T-helper 17 cell (primary cell): ENCODE measurements around the gene GCC2. TPM values are rescaled to one million over a fixed set of nuclear protein-coding genes. Genes with fewer than 3 reads are reported as not detected.

Experiments used
- ATAC-seq: fragments of 150-1000 bp; cut with Tn5 transposase; 2 replicates; pipeline ENCODE4 v1.10.0; 2021; ENCODE audit warnings: mild to moderate bottlenecking, moderate library complexity
- DNase-seq, 3 donors: peaks; one replicate each; pipeline versions ENCODE4 v3.0.0 to v3.0.0-alpha.2; 2020 to 2021
- H3K9me3 ChIP-seq: one replicate; pipeline ENCODE4 v1.7.0; 2013; ENCODE audit warnings: low read length, mild to moderate bottlenecking; ENCODE audit not compliant: control insufficient read depth, poor library complexity, severe bottlenecking
- H3K27ac Mint-ChIP-seq: one replicate; pipeline ENCODE4 v1.8.0; 2022; ENCODE audit warnings: mild to moderate bottlenecking, moderate library complexity, mixed read lengths
- H3K27me3 Mint-ChIP-seq: one replicate; pipeline ENCODE4 v1.8.0; 2022; ENCODE audit warnings: mixed read lengths
- H3K36me3 Mint-ChIP-seq: one replicate; pipeline ENCODE4 v1.8.0; 2022; ENCODE audit warnings: low read depth, mixed read lengths
- H3K4me1 Mint-ChIP-seq: one replicate; pipeline ENCODE4 v1.8.0; 2022; ENCODE audit warnings: mild to moderate bottlenecking, mixed read lengths
- H3K4me3 Mint-ChIP-seq: one replicate; pipeline ENCODE4 v1.8.0; 2022; ENCODE audit warnings: mild to moderate bottlenecking, moderate library complexity, mixed read lengths
- total RNA-seq, 4 donors: library from RNA in 2 of 4; stranded (reverse) in 2 of 4; gene quantifications; one replicate each; pipeline ENCODE4 v1.2.3 and lab custom pipeline; 2022 to 2026

GCC2 gene
- 100 to 1,000 TPM in 1 of 2 donors, 10 to 100 TPM in 1; 81.3 to 105 TPM for total RNA-seq
- total RNA-seq (lab: John Stamatoyannopoulos, UW), result 199 to 204 reads per million in 2 donors

GRCh38 chr2:108448678-108449409 lies at the start of gene GCC2:
TSS of gene GCC2 (plus strand) at chr2:108449206. CDS start at chr2:108449275, 69 bp downstream.
- no peaks in the 10 kb centered on the region for H3K9me3 ChIP-seq
- H3K4me3 Mint-ChIP-seq, result peak within 1 kb of the TSS; percentile 94
- peak within 1 kb of the TSS; percentile 98 for H3K27ac Mint-ChIP-seq
- peak; percentile 92 to 96 (median 94) for DNase-seq
- peaks cover 32% of the 10 kb centered on the region for H3K4me1 Mint-ChIP-seq
- ATAC-seq, result peak; percentile 96
- peaks cover 8% of the 10 kb centered on the region for H3K36me3 Mint-ChIP-seq
- H3K27me3 Mint-ChIP-seq, result no peaks in the 10 kb centered on the region

GRCh38 chr2:108399479-108399878 lies 49.5 kb upstream of the GCC2 start:
- peaks cover 2% of the 10 kb centered on the region for H3K36me3 Mint-ChIP-seq

GRCh38 chr2:108401800-108402199 lies 47.2 kb upstream of the GCC2 start:
- H3K27ac Mint-ChIP-seq, result no peak overlapping the region
- no peaks in the 10 kb centered on the region for H3K4me1 Mint-ChIP-seq
- H3K4me3 Mint-ChIP-seq, result no peak overlapping the region
- ATAC-seq, result no peak
- H3K9me3 ChIP-seq, result peaks cover 3% of the 10 kb centered on the region
- peaks cover 2% of the 10 kb centered on the region for H3K36me3 Mint-ChIP-seq
- DNase-seq, result no peak
- no peaks in the 10 kb centered on the region for H3K27me3 Mint-ChIP-seq

More at GRCh38 chr2:108399479-108399878, 49.5 kb upstream of the GCC2 start:
- H3K27ac Mint-ChIP-seq, result no peak overlapping the region
- no peak overlapping the region for H3K4me3 Mint-ChIP-seq
- ATAC-seq (no peak), DNase-seq (no peak)
- no peaks in the 10 kb centered on the region for H3K27me3 Mint-ChIP-seq
- no peaks in the 10 kb centered on the region for H3K4me1 Mint-ChIP-seq
- peaks cover 3% of the 10 kb centered on the region for H3K9me3 ChIP-seq

- no peaks in the 10 kb centered on the region for H3K36me3 Mint-ChIP-seq
- H3K4me3 Mint-ChIP-seq, result no peak overlapping the region
- no peak overlapping the region for H3K27ac Mint-ChIP-seq
- H3K9me3 ChIP-seq, result peaks cover 3% of the 10 kb centered on the region
- H3K4me1 Mint-ChIP-seq, result no peaks in the 10 kb centered on the region
- no peak for ATAC-seq
- no peak for DNase-seq
- H3K27me3 Mint-ChIP-seq, result peaks cover 9% of the 10 kb centered on the region
These were observed 45.5 kb upstream of the GCC2 start for GRCh38 chr2:108403494-108403893.

GRCh38 chr2:108404784-108405397 lies 44.1 kb upstream of the GCC2 start:
- no peaks in the 10 kb centered on the region for H3K4me1 Mint-ChIP-seq
- no peak overlapping the region for H3K4me3 Mint-ChIP-seq
- peaks cover 19% of the 10 kb centered on the region for H3K27me3 Mint-ChIP-seq
- peaks cover 4% of the 10 kb centered on the region for H3K36me3 Mint-ChIP-seq
- DNase-seq, result no peak
- ATAC-seq, result no peak
- H3K27ac Mint-ChIP-seq, result no peak overlapping the region
- peaks cover 3% of the 10 kb centered on the region for H3K9me3 ChIP-seq

GRCh38 chr2:108407864-108408729 lies 40.9 kb upstream of the GCC2 start:
- Mint-ChIP-seq H3K27me3 (peaks cover 25% of the 10 kb centered on the region), H3K27ac (no peak overlapping the region), H3K4me1 (no peaks in the 10 kb centered on the region), H3K4me3 (no peak overlapping the region), H3K36me3 (peaks cover 4% of the 10 kb centered on the region)
- DNase-seq (no peak), ATAC-seq (no peak)
- no peaks in the 10 kb centered on the region for H3K9me3 ChIP-seq

- H3K4me1 Mint-ChIP-seq, result no peaks in the 10 kb centered on the region
These were observed 39.2 kb upstream of the GCC2 start for GRCh38 chr2:108409768-108410167.

GRCh38 chr2:108412995-108413710 lies 35.9 kb upstream of the GCC2 start:
- DNase-seq, result no peak
- Mint-ChIP-seq H3K4me1 (peaks cover 3% of the 10 kb centered on the region), H3K27ac (no peak overlapping the region), H3K4me3 (no peak overlapping the region), H3K27me3 (peaks cover 19% of the 10 kb centered on the region), H3K36me3 (peaks cover 4% of the 10 kb centered on the region)
- no peak for ATAC-seq
- no peaks in the 10 kb centered on the region for H3K9me3 ChIP-seq

More at GRCh38 chr2:108409768-108410167, 39.2 kb upstream of the GCC2 start:
- H3K9me3 ChIP-seq, result no peaks in the 10 kb centered on the region
- ATAC-seq (no peak), DNase-seq (no peak)
- Mint-ChIP-seq H3K27me3 (peaks cover 25% of the 10 kb centered on the region), H3K4me3 (no peak overlapping the region), H3K36me3 (peaks cover 4% of the 10 kb centered on the region), H3K27ac (no peak overlapping the region)

- peaks cover 14% of the 10 kb centered on the region for H3K27me3 Mint-ChIP-seq
- H3K4me3 Mint-ChIP-seq, result no peak overlapping the region
- ATAC-seq (no peak), DNase-seq (no peak)
- H3K4me1 Mint-ChIP-seq, result peaks cover 3% of the 10 kb centered on the region
- no peak overlapping the region for H3K27ac Mint-ChIP-seq
- peaks cover 4% of the 10 kb centered on the region for H3K36me3 Mint-ChIP-seq
- H3K9me3 ChIP-seq, result no peaks in the 10 kb centered on the region
These were observed 35.3 kb upstream of the GCC2 start for GRCh38 chr2:108413711-108414095.

- DNase-seq (no peak), ATAC-seq (no peak)
- H3K9me3 ChIP-seq, result no peaks in the 10 kb centered on the region
- H3K36me3 Mint-ChIP-seq, result no peaks in the 10 kb centered on the region
- peaks cover 7% of the 10 kb centered on the region for H3K27me3 Mint-ChIP-seq
- peaks cover 3% of the 10 kb centered on the region for H3K4me1 Mint-ChIP-seq
- no peak overlapping the region for H3K27ac Mint-ChIP-seq
- H3K4me3 Mint-ChIP-seq, result no peak overlapping the region
These were observed 34.6 kb upstream of the GCC2 start for GRCh38 chr2:108414256-108414876.

GRCh38 chr2:108414945-108415344 lies 34.1 kb upstream of the GCC2 start:
- ATAC-seq, result no peak
- H3K9me3 ChIP-seq, result no peaks in the 10 kb centered on the region
- peaks cover 6% of the 10 kb centered on the region for H3K27me3 Mint-ChIP-seq
- H3K4me3 Mint-ChIP-seq, result no peak overlapping the region
- H3K36me3 Mint-ChIP-seq, result no peaks in the 10 kb centered on the region
- DNase-seq, result no peak
- peaks cover 3% of the 10 kb centered on the region for H3K4me1 Mint-ChIP-seq
- H3K27ac Mint-ChIP-seq, result no peak overlapping the region

- no peak overlapping the region for H3K27ac Mint-ChIP-seq
- H3K27me3 Mint-ChIP-seq, result no peaks in the 10 kb centered on the region
- no peak for ATAC-seq
- no peak for DNase-seq
- H3K36me3 Mint-ChIP-seq, result no peaks in the 10 kb centered on the region
- H3K4me3 Mint-ChIP-seq, result no peak overlapping the region
- peaks cover 3% of the 10 kb centered on the region for H3K4me1 Mint-ChIP-seq
- no peaks in the 10 kb centered on the region for H3K9me3 ChIP-seq
These were observed 31.8 kb upstream of the GCC2 start for GRCh38 chr2:108417254-108417653.
